ENCODE measurements around the gene S100A3.

The S100A3 gene

GRCh38 chr1:153547560-153548551 lies 1.2 kb downstream of the S100A3 start:
- DNase-seq = no peak

- DNase-seq = no peak
These were observed 2.1 kb downstream of the S100A3 start for GRCh38 chr1:153546796-153547559.

DNA sequence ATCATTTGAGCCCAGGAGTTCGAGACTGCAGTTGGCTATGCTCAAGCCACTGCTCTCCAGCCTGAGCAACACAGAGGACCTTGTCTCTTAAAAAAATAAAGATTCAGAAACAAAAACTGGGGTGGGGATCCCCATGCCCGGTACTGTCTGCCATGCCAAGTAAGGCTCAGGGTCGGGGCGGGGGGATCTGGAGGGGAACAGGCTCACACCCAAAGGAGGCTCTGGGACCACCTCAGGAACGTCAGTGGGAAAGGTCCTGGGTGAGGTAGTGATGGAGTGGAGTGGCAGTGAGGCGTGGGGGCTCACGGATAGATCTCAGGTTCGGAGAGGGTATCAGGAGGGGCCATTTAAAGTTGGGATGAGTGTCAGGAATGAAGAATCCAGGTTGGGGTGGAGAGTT lies 2.7 kb downstream of the S100A3 start:
- no peak for DNase-seq

- DNase-seq = peak; percentile 97
These were observed 3.7 kb downstream of the S100A3 start, which contains the start of gene S100A4 for GRCh38 chr1:153545067-153546055. TSS of gene S100A4 (minus strand) at chr1:153545806. CDS start at chr1:153544794, 1,012 bp downstream.

- DNase-seq = peak; percentile 29
These were observed 4.5 kb downstream of the S100A3 start for GRCh38 chr1:153544453-153545066.

GRCh38 chr1:153543736-153544135 lies 5.3 kb downstream of the S100A3 start:
- no peak for DNase-seq

- DNase-seq = no peak
These were observed 5.9 kb downstream of the S100A3 start for GRCh38 chr1:153542956-153543711.

- DNase-seq = no peak
These were observed 7.1 kb downstream of the S100A3 start for GRCh38 chr1:153541641-153542590.

DNA sequence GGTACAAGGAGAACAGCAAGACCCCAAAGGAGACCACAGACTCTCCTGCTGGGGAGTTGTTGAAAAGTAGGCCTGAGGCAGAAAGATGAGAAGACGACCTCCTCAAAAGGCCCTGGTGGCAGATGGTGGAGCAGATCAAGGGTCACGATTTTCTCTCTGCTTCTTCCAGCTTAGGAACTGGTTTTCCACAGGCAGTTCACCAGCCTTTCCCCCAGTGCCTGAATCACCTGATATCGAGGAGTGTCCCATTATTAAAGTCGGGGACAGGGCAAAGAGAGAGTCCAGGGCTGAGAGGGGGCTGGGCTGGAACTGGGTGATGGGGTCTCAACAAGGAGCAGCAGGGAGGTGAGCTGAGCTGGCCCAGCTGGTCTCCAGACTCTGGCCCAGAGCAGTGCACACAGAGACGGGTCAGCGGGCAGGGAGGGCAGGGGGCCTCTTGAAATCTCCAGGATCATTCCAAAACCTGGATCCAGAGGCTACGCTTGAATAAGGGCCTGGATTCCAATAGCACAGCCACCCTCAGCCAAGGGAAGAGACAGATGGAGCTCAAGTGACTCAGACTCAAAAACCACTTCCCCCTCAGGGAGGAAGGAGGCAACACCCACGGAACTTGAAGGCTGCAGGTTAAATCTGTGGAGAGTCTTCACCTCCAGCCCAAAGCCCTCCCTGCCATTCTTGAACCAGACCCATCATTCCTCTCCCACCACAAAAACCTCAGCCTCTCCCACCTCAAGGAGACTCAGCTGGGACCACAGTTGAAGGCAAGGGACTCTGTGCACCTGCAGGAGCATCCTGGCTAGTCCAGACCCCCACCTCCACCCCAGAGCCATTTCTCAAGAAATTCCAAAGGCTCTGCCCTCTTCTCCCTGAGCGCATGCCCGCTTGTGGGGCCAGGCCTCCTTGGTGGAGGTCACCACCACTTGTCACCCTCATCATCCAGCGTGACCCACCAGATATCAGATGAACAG lies 8.4 kb downstream of the S100A3 start, which contains the start of gene S100A5:
Gene S100A5, minus strand, starts transcription at position 541 of the 968 bp plus-strand sequence. CDS start 743 bp downstream, outside the sequence.
- DNase-seq = peak; percentile 61

- DNase-seq = no peak
These were observed 9.5 kb downstream of the S100A3 start for GRCh38 chr1:153539395-153540093.

DNA sequence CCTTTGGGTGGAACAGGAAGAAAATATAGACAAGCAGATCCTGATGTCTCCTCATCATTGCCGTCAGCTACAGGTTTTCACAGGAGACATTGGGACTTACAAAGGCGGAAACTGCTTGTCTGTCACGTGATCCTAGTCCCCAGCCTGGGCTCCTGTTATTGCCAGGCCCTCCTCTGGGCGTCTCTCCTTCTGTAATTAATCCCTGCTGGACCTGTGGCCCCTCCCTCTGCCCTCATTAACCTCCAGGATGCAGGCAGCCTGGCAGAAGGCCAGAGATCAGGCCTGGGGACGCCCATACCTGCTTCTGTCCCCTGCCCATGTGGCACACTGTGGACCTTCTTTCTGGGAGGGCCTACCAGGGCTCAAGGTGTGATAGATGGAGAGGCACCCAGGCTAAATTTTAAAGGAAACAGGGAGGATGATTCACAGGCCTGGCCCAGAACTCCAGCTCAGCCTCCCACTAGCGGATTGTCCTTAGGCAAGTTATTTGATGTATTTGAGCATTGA lies 10.7 kb downstream of the S100A3 start:
- DNase-seq = no peak

DNA sequence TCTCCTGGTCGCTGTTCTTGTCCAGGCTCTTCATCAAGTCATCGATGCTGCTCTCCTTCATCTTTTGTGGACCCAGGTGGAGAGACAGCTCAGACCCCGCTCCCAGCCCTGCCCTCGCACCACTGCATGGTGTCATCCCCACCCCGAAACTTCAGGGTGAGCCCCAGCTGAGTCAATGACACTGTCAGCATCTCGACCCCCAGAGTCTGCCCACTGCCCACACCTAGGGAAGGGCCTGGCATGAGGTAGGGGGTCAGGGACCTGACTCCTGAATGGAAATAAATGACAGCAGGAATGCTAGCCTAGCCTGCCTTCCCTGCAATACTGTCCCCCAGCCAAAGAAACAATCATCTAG lies 11.7 kb downstream of the S100A3 start:
- DNase-seq = no peak

GRCh38 chr1:153536671-153537375 lies 12.2 kb downstream of the S100A3 start:
- DNase-seq = no peak

- DNase-seq = peak; percentile 85
These were observed 12.9 kb downstream of the S100A3 start for GRCh38 chr1:153536012-153536670.

- DNase-seq = peak; percentile 63
These were observed 13.6 kb downstream of the S100A3 start, which contains the start of gene S100A6 for GRCh38 chr1:153535242-153536011. TSS of gene S100A6 (minus strand) at chr1:153535991. CDS start at chr1:153535339, 652 bp downstream.

DNA sequence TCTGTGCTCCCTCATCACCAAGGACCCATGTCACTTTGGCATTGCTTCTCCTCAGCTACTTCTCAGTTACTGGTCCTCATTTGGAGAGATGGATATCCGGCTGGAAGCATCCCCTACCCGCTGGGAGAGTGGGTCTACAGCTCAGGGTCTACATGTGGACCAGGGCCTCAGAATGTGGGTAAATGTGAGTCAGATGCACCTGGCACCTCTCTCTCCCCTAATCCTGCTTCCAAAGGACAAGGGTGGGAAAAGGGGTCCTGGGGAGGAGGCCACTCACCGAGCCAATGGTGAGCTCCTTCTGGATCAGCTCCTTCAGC lies 14.2 kb downstream of the S100A3 start:
- no peak for DNase-seq

All from activated CD4-positive, alpha-beta T cell treated with anti-CD3 and anti-CD28 coated beads for 48 hours (primary cell).